Mesothelial cell of epicardium (in vitro differentiated cells): Measurements from ENCODE around the gene SYF2. TPM values are rescaled to one million over a fixed set of nuclear protein-coding genes. Genes with fewer than 3 reads are reported as not detected.

ENCODE experiments used
- DNase-seq, 2 experiments: peaks; one replicate each; pipeline ENCODE4 v3.0.0; 2021; ENCODE audit warnings: low spot score in 2 of 2; ENCODE audit not compliant: unreplicated experiment in 2 of 2
- H3K27ac Mint-ChIP-seq: 2 replicates; pipeline ENCODE4 v1.8.0; 2021; ENCODE audit warnings: mixed read lengths
- H3K27me3 Mint-ChIP-seq: 2 replicates; pipeline ENCODE4 v1.8.0; 2021; ENCODE audit warnings: low read depth, mixed read lengths
- H3K36me3 Mint-ChIP-seq: 2 replicates; pipeline ENCODE4 v1.8.0; 2021; ENCODE audit warnings: mixed read lengths
- H3K4me1 Mint-ChIP-seq: 2 replicates; pipeline ENCODE4 v1.8.0; 2021; ENCODE audit warnings: mixed read lengths
- H3K4me3 Mint-ChIP-seq: 2 replicates; pipeline ENCODE4 v1.8.0; 2021; ENCODE audit warnings: mild to moderate bottlenecking, moderate library complexity, mixed read lengths
- H3K9me3 Mint-ChIP-seq: 2 replicates; pipeline ENCODE4 v1.8.0; 2021; ENCODE audit warnings: mixed read lengths
- total RNA-seq: library from RNA; stranded (reverse); gene quantifications from 3 replicates; pipeline ENCODE4 v1.2.1, GENCODE V29; 2021
- TF ChIP-seq, protein P1 (sequence below): fragments of 200-600 bp; sonication (generic); IDR thresholded peaks from one replicate; pipeline ENCODE4 v1.5.0; 2021; ENCODE audit warnings: antibody characterized with exemption; ENCODE audit not compliant: unreplicated experiment

The SYF2 gene
- total RNA-seq, 1 donor from 2014 or later: 32.3 TPM

DNA sequence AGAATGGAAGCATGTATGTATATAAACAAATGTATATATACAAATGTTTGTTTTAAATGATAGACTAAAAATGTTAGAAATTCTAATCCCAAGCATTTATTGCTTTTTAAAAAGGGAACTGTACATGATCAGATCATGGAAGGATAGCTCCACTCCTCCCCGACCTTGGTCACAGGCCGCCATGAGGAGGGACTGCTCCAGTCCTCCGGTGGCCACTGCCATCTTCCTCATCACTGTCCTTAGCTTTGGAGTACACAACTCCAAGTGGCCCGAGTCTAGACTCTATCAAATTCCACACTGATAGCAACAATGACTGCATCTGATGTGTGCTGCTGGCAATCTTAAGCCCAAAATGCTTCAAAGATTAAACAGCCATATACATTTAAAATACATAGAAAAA lies 9.7 kb downstream of the SYF2 start:
- H3K9me3 Mint-ChIP-seq: no peaks in the 10 kb centered on the region
- no peak for DNase-seq
- TF ChIP-seq, protein P1, sequence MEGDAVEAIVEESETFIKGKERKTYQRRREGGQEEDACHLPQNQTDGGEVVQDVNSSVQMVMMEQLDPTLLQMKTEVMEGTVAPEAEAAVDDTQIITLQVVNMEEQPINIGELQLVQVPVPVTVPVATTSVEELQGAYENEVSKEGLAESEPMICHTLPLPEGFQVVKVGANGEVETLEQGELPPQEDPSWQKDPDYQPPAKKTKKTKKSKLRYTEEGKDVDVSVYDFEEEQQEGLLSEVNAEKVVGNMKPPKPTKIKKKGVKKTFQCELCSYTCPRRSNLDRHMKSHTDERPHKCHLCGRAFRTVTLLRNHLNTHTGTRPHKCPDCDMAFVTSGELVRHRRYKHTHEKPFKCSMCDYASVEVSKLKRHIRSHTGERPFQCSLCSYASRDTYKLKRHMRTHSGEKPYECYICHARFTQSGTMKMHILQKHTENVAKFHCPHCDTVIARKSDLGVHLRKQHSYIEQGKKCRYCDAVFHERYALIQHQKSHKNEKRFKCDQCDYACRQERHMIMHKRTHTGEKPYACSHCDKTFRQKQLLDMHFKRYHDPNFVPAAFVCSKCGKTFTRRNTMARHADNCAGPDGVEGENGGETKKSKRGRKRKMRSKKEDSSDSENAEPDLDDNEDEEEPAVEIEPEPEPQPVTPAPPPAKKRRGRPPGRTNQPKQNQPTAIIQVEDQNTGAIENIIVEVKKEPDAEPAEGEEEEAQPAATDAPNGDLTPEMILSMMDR: no peak
- H3K27me3 Mint-ChIP-seq: no peaks in the 10 kb centered on the region
- H3K36me3 Mint-ChIP-seq: peaks cover 43% of the 10 kb centered on the region
- H3K4me1 Mint-ChIP-seq: no peaks in the 10 kb centered on the region
- no peak overlapping the region for H3K27ac Mint-ChIP-seq
- H3K4me3 Mint-ChIP-seq: no peak overlapping the region

DNA sequence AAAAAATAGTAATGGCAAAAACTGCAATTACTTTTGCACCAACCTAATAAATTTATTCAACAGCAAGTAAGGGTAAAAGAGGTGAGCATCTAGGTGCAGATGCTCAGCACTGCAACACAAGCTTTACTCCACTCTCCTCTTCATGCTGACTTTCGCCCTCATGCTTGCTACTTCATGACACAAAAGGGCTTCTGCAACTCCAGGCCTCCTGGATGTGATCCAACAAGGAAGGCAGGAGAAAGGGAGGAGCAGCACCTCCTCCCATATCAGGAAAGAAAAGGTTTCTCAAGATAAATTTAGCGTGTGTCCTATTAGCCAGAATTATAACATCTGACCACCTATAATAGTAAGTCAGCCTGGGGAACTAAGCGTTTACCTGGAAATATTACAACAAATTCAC lies 11.6 kb downstream of the SYF2 start:
- Mint-ChIP-seq H3K27ac (no peak overlapping the region), H3K4me1 (no peaks in the 10 kb centered on the region), H3K9me3 (no peaks in the 10 kb centered on the region), H3K27me3 (no peaks in the 10 kb centered on the region), H3K36me3 (peaks cover 32% of the 10 kb centered on the region), H3K4me3 (no peak overlapping the region)
- TF ChIP-seq, protein P1: no peak
- no peak for DNase-seq

DNA sequence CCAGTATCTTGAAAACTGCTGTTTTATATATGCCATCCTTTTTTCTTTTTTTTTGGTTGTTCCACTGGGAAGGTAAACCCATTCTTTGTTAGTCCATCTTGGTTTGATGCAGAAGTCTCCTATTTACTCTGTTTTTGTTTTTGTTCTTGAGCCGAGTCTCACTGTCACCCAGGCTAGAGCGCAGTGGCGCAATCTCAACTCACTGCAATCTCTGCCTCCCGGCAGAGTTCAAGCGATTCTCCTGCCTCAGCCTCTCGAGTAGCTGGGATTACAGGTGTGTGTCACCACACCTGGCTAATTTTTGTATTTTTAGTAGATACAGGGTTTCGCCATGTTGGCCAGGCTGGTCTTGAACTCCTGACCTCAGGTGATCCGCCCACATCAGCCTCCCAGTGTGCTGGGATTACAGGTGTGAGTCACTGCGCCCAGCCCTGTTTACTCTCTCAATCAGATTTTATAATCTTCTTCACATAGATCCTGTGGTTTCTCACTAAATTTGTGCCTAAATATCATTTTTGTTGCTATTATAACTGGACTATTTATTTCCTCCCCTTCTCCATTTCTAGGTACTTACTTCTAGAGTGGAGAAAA lies 12.5 kb downstream of the SYF2 start:
- Mint-ChIP-seq H3K4me3 (no peak overlapping the region), H3K27me3 (no peaks in the 10 kb centered on the region), H3K27ac (no peak overlapping the region), H3K36me3 (peaks cover 29% of the 10 kb centered on the region), H3K4me1 (no peaks in the 10 kb centered on the region), H3K9me3 (no peaks in the 10 kb centered on the region)
- TF ChIP-seq, protein P1: no peak
- DNase-seq: no peak

DNA sequence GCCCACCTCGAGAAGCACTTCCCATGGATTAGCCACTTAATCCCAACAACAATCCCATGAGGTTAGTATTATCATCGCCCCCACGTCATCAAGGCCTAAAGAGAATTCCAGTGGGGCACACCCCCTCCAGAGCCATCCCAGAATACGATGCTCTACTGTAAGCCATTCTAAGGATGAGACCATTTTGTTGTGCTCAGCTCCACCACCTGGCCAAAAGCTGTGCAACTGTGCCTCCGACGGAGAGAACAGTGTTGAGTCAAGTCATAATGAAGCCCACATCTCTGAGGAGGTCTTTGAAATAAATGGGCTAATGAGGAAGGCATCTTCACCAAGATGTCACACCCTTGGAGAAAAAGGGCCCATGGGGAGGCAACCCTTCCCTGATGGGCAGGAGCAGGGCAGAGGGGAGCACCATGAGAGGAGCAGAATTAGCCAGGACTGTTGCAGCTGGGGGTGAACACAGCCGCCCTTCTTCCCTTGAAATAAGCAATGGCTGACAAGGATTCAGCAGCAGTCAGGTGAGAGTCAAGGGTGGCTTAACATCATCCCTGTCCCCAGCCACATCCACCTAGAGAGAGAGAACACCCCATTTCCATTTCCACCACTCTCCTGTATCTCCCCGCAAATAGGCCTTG lies 14.6 kb downstream of the SYF2 start:
- H3K4me1 Mint-ChIP-seq: peaks cover under 1% of the 10 kb centered on the region
- peaks cover 17% of the 10 kb centered on the region for H3K36me3 Mint-ChIP-seq
- H3K9me3 Mint-ChIP-seq: no peaks in the 10 kb centered on the region
- H3K27ac Mint-ChIP-seq: no peak overlapping the region
- no peak overlapping the region for H3K4me3 Mint-ChIP-seq
- TF ChIP-seq, protein P1: no peak
- peaks cover under 1% of the 10 kb centered on the region for H3K27me3 Mint-ChIP-seq
- DNase-seq: no peak

DNA sequence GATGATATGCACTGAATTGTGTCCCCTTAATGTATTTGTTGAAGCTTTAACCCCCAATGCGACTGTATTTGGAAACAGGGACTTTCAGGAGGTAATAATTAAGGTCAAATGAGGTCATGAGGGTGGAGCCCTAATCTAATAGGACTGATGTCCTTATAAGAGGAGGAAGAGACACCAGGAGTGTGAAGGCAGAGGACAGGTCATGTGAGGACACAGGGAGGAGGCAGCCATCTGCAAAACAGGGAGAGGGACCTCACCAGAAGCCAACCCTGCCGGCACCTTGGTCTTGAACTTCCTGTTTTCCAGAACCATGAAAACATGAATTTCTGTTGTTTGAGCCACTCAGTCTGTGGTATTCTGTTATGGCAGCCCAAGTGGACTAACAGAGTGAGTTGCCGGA lies 15.3 kb downstream of the SYF2 start:
- Mint-ChIP-seq H3K4me3 (no peak overlapping the region), H3K4me1 (peaks cover 3% of the 10 kb centered on the region), H3K27me3 (peaks cover 3% of the 10 kb centered on the region), H3K36me3 (peaks cover 15% of the 10 kb centered on the region), H3K9me3 (no peaks in the 10 kb centered on the region), H3K27ac (no peak overlapping the region)
- DNase-seq: no peak
- TF ChIP-seq, protein P1: no peak
